GM21390 (cell line): ENCODE data around the gene PIK3C2A.

Experiments
- ATAC-seq: cut with Tn5 transposase; IDR thresholded peaks from one replicate; pipeline ENCODE4 v1.9.1; 2021; ENCODE audit not compliant: unreplicated experiment

The PIK3C2A gene

GRCh38 chr11:17214338-17214737 is 6.6 kb upstream of the PIK3C2A start:
- no peak for ATAC-seq

- ATAC-seq: no peak
These were observed 3.5 kb upstream of the PIK3C2A start for GRCh38 chr11:17211286-17211685.

DNA sequence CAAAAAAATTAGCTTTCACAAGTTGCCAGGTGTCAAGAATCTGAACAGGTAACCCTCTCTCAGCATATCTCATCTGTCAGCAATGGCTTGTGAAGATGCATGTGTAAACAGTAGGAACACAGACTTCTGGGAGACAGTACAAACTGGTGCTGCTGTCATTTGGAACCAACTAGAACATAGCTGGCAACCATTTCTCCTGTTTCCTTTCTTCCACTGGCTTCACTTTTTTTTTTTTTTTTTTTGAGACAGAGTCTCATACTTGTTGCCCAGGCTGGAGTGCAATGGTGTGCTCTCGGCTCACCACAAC is 2.1 kb upstream of the PIK3C2A start:
- no peak for ATAC-seq

GRCh38 chr11:17208257-17208999 is 642 bp upstream of the PIK3C2A start:
- peak; percentile 49 for ATAC-seq

GRCh38 chr11:17206463-17206862 is 1.3 kb downstream of the PIK3C2A start:
- no peak for ATAC-seq

DNA sequence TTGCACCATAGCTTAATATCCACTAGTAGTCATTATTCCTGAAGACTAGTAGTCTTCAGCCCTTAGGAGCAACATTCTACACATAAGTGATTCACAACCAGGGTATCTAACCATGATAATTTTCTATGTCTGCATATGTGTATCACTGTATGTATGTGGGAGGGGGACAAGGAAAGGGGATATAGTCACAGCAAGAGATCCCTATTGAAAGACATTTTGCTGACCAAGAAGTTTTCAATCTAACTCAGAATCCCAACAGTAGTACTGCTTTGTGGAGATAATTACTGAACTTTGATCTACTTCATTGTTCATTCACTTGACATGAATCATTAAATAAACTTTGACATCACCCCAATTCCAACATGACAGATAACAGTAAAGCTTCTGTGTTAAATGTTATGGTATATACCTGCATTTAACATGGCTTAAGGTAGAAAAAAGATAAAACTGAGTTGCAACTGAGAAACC is 10.3 kb downstream of the PIK3C2A start:
- no peak for ATAC-seq

DNA sequence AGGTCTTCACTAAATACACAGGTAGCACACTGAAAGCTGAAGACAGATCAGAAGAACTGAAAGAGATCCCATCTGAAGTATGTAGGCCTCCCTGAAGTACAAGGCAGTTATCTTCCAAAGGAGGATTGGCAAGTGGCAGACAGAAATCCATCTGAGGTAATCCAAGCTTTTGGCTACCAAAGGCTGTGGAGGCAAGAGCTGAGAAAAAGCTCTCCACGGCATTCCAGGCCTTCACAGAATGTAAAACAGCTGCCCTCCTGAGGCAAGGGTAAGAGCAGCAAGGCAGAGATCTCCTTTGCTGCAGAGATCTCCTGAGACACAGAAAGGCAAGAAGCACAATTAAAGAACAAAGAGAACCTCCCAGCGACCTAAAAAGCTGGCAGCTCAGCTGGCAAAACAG is 19.1 kb downstream of the PIK3C2A start:
- no peak for ATAC-seq

DNA sequence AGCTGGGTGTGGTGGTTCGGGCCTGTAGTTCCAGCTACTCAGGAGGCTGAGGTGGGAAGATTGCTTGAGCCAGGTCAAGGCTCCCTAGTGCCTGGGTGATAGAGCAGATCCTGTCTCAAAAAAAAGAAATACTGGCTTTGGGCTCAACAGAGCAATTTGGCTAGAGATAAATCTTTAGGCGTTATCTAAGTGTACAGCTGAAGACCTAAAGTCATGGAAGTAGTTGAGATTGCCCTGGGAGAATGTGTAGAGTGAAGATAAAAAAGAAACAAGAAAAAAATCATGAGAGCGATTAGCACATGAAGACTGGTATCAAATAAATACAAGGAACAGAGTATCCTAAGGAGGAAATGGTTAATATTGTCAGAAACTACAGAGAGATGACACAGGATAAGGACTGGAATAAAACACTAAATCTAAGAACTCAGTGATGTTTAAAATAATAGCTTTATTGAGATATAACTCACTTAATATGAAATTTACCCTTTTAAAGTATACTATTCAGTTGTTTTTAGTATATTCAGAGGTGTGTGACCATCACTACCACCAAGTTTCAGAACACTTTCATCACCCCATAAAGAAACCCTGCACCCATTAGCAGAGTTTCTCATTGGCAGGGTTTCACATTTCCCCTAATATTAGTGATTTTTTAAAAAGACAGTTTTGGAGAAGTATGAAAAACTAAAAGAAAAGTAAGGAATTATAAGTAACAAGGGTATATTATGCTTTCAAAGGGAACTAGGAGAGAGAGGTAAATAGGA is 20.7 kb downstream of the PIK3C2A start:
- no peak for ATAC-seq

DNA sequence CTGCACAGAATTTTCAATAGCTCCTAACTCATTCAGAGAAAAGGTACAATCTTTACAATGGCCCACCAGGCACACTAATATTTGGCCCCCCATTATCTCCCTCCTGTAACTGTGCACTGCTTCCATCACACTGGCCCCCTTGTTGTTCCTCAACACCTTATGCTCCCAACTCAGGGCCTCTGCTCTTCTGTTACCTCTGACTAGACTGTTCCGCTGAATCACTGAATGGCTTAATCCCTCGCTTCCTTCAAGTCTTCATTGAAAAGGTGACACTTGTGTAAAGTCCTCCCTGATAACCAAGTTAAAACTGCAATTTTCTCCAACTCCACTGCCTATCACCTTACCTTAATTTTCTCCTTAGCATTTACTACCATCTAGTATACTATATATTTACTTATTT is 21.8 kb downstream of the PIK3C2A start:
- ATAC-seq: no peak

GRCh38 chr11:17184882-17185587 is 22.8 kb downstream of the PIK3C2A start:
- no peak for ATAC-seq

- ATAC-seq: no peak
These were observed 23.9 kb downstream of the PIK3C2A start for GRCh38 chr11:17183836-17184235.

DNA sequence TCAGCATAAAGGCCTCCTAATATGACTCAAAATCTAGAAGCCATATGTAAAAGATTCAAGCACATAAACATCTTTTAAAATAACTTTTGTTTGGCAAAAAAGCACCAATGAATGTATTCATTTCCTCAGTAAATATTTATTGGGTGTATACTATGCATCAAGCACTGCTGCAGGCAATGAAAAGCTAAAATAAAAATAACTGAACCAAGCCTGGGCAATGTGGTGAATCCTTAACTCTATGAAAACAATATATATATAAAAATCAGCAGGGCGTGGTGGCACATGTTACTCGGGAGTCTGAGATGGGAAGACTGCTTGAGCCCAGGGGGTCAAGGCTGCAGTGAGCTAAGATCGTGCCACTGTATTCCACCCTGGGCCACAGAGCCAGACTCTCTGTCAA is 27.8 kb downstream of the PIK3C2A start:
- ATAC-seq: no peak

DNA sequence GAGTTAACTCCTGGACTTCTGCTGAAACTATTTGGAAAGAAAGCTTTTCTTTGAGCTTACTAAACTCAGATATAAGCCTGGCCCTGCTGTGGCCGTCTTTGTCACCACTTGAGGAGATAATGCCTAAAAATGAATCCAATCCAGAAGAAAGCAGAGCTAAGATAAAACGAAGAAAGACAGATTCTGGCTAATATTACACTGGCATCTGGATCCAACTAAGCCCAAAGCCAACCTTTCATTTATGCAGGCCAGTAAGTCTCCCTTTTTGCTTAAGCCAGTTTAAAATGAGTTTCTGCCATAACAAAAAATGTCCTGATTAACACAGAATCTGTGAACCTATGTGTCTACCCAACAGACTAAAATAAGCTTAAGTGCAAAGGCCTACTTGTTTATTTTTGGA is 34.5 kb downstream of the PIK3C2A start:
- no peak for ATAC-seq

GRCh38 chr11:17171916-17172315 is 35.9 kb downstream of the PIK3C2A start:
- ATAC-seq: no peak

GRCh38 chr11:17171343-17171742 is 36.4 kb downstream of the PIK3C2A start:
- ATAC-seq: no peak

- no peak for ATAC-seq
These were observed 37.9 kb downstream of the PIK3C2A start for GRCh38 chr11:17169876-17170275.

GRCh38 chr11:17165247-17165890 is 42.4 kb downstream of the PIK3C2A start:
- ATAC-seq: no peak

GRCh38 chr11:17164361-17165246 is 43.2 kb downstream of the PIK3C2A start:
- no peak for ATAC-seq

DNA sequence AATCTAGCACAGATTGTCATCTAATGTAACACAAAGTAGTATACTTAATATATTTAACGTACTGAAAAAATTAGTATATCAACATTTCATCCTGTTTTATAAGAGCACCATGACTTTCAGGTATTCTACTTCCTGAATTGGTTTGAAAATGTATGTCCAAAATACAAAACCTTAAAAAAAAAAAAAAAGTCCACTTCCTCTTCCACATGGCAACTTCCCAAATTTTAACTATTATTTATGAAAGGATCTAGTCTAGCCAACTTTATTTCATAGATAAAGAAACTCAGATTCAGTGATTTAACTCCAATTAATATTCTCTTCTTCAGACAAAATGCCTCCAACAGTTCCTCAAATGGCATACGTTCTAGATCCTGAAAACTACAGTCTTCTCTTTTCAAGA is 44.0 kb downstream of the PIK3C2A start:
- ATAC-seq: no peak

- ATAC-seq: no peak
These were observed 44.5 kb downstream of the PIK3C2A start for GRCh38 chr11:17163291-17163690.
